ENCODE data around the gene SLC22A12.

- TF ChIP-seq POLR2A (IDR thresholded peaks at IDR 0.05; ENCODE audit: low read length) = no peak
- TF ChIP-seq GATA1 (IDR thresholded peaks at IDR 0.05; ENCODE audit: low read depth, low read length) = no peak
Measured at GRCh38 chr11:64601605-64602465, 10.8 kb downstream of the SLC22A12 start.

Data from erythroblast (primary cell).